ENCODE measurements around the gene ROR2. TPM values are rescaled to one million over a fixed set of nuclear protein-coding genes. Genes with fewer than 3 reads are reported as not detected.

Gene ROR2
- total and polyA plus RNA-seq, 2 experiments from 2014 or later: 8.1 to 18.8 TPM

DNA sequence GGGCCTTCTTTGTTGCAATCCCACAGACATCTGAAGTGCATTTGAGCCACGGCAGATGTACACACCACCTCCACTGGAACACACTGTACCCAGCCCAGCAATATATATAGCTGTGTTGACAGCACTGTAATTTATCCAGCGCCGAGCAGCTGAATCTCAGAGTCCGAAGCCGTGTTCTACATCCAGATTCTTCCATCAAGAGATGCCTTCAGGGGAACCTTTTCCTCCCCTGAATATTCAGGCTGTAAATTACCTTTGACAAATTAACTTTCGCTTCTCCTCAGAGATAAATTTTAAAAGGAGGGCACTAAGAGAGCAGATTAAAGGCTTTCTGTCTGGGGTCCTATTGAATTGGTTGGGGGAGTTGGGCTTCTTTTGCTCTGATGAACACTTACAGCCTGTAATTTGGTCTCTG, 76.4 kb downstream of the ROR2 start:
- H3K9me3 Mint-ChIP-seq: no peaks in the 10 kb centered on the region
- TF ChIP-seq, protein P1, sequence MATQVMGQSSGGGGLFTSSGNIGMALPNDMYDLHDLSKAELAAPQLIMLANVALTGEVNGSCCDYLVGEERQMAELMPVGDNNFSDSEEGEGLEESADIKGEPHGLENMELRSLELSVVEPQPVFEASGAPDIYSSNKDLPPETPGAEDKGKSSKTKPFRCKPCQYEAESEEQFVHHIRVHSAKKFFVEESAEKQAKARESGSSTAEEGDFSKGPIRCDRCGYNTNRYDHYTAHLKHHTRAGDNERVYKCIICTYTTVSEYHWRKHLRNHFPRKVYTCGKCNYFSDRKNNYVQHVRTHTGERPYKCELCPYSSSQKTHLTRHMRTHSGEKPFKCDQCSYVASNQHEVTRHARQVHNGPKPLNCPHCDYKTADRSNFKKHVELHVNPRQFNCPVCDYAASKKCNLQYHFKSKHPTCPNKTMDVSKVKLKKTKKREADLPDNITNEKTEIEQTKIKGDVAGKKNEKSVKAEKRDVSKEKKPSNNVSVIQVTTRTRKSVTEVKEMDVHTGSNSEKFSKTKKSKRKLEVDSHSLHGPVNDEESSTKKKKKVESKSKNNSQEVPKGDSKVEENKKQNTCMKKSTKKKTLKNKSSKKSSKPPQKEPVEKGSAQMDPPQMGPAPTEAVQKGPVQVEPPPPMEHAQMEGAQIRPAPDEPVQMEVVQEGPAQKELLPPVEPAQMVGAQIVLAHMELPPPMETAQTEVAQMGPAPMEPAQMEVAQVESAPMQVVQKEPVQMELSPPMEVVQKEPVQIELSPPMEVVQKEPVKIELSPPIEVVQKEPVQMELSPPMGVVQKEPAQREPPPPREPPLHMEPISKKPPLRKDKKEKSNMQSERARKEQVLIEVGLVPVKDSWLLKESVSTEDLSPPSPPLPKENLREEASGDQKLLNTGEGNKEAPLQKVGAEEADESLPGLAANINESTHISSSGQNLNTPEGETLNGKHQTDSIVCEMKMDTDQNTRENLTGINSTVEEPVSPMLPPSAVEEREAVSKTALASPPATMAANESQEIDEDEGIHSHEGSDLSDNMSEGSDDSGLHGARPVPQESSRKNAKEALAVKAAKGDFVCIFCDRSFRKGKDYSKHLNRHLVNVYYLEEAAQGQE (IDR thresholded peaks at IDR 0.05; ENCODE audit: unreplicated experiment): no peak
- TF ChIP-seq ZNF462 (CRISPR knock-in tag; IDR thresholded peaks at IDR 0.05) (no peak), ZNF114 (CRISPR knock-in tag; IDR thresholded peaks at IDR 0.05) (no peak), ZNF331 (CRISPR knock-in tag; IDR thresholded peaks at IDR 0.05; ENCODE audit: low read depth) (no peak), JUNB (IDR thresholded peaks at IDR 0.05; ENCODE audit: unreplicated experiment) (no peak), STAT1 (IDR thresholded peaks at IDR 0.05; ENCODE audit: unreplicated experiment) (no peak), CREB1 (CRISPR knock-in tag; IDR thresholded peaks at IDR 0.05; ENCODE audit: low read depth) (no peak), EZH2phosphoT487 (IDR thresholded peaks at IDR 0.05; ENCODE audit: unreplicated experiment) (no peak), EZH2 (IDR thresholded peaks at IDR 0.05; ENCODE audit: low read depth, unreplicated experiment) (no peak), POLR2AphosphoS5 (IDR thresholded peaks at IDR 0.05; ENCODE audit: low read depth) (no peak), NANOG (IDR thresholded peaks at IDR 0.05; ENCODE audit: borderline replicate concordance) (no peak)
- TF ChIP-seq, protein P2, sequence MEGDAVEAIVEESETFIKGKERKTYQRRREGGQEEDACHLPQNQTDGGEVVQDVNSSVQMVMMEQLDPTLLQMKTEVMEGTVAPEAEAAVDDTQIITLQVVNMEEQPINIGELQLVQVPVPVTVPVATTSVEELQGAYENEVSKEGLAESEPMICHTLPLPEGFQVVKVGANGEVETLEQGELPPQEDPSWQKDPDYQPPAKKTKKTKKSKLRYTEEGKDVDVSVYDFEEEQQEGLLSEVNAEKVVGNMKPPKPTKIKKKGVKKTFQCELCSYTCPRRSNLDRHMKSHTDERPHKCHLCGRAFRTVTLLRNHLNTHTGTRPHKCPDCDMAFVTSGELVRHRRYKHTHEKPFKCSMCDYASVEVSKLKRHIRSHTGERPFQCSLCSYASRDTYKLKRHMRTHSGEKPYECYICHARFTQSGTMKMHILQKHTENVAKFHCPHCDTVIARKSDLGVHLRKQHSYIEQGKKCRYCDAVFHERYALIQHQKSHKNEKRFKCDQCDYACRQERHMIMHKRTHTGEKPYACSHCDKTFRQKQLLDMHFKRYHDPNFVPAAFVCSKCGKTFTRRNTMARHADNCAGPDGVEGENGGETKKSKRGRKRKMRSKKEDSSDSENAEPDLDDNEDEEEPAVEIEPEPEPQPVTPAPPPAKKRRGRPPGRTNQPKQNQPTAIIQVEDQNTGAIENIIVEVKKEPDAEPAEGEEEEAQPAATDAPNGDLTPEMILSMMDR (conservative IDR thresholded peaks at IDR 0.05; ENCODE audit: low read depth in 2 of 2): no peak
- TF ChIP-seq, protein P3, sequence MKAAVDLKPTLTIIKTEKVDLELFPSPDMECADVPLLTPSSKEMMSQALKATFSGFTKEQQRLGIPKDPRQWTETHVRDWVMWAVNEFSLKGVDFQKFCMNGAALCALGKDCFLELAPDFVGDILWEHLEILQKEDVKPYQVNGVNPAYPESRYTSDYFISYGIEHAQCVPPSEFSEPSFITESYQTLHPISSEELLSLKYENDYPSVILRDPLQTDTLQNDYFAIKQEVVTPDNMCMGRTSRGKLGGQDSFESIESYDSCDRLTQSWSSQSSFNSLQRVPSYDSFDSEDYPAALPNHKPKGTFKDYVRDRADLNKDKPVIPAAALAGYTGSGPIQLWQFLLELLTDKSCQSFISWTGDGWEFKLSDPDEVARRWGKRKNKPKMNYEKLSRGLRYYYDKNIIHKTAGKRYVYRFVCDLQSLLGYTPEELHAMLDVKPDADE (IDR thresholded peaks at IDR 0.05): no peak
- H3K36me3 ChIP-seq (ENCODE audit: insufficient read depth): no peaks in the 10 kb centered on the region
- no peaks in the 10 kb centered on the region for H3F3A ChIP-seq (replicated peaks; ENCODE audit: low read depth)
- DNase-seq (ENCODE audit: low spot score) (no peak), ATAC-seq (no peak)
- no peak overlapping the region for H3K4me3 ChIP-seq
- H3K27ac Mint-ChIP-seq: no peak overlapping the region
- peaks cover 13% of the 10 kb centered on the region; the same call in 1 of the 2 replicates for H3K4me1 ChIP-seq (ENCODE audit: insufficient read depth)
- no peaks in the 10 kb centered on the region for H3K36me3 Mint-ChIP-seq (ENCODE audit: low read depth)
- H2AFZ ChIP-seq: no peak overlapping the region
- H3K4me1 Mint-ChIP-seq: peaks cover 17% of the 10 kb centered on the region
- no peaks in the 10 kb centered on the region for H3K27me3 Mint-ChIP-seq (ENCODE audit: insufficient read depth, low read depth, poor library complexity)
- no peak overlapping the region for H3K4me2 ChIP-seq
- no peaks in the 10 kb centered on the region for H3K27me3 ChIP-seq (ENCODE audit: insufficient read depth)
- no peak overlapping the region for H3K27ac ChIP-seq (ENCODE audit: low read depth)
- no peaks in the 10 kb centered on the region; the same call in 1 of the 2 replicates for H3K9me2 ChIP-seq (ENCODE audit: insufficient read depth)
- H4K20me1 ChIP-seq (replicated peaks; ENCODE audit: insufficient read depth): no peaks in the 10 kb centered on the region
- no peaks in the 10 kb centered on the region for H3K79me2 ChIP-seq (replicated peaks; ENCODE audit: insufficient read depth)
- no peak overlapping the region for H3K4me3 Mint-ChIP-seq

All from GM23338 (cell line).